HEK293 (cell line): ENCODE measurements around the gene DR1.

ENCODE experiments used
- CTCF ChIP-seq: fragments of 450-650 bp; formaldehyde crosslinking; IDR thresholded peaks from 2 replicates; pipeline ENCODE4 v1.5.1; 2016; ENCODE audit warnings: missing biosample characterization, missing genetic modification characterization
- OSR2 ChIP-seq: fragments of 450-650 bp; formaldehyde crosslinking; IDR thresholded peaks from 2 replicates; pipeline ENCODE4 v1.5.1; 2016; ENCODE audit warnings: missing biosample characterization, missing genetic modification characterization
- REST ChIP-seq: fragments of 450-650 bp; formaldehyde crosslinking; IDR thresholded peaks from 2 replicates; pipeline ENCODE4 v1.5.1; 2016; ENCODE audit warnings: missing biosample characterization, missing genetic modification characterization
- TRIM28 ChIP-seq: IDR thresholded peaks from 2 replicates; pipeline ENCODE4 v1.6.1; 2011; ENCODE audit warnings: low read length, control low read depth, borderline replicate concordance
- ZBTB1 ChIP-seq: fragments of 450-650 bp; formaldehyde crosslinking; IDR thresholded peaks from 2 replicates; pipeline ENCODE4 v1.5.1; 2016; ENCODE audit warnings: missing biosample characterization, missing genetic modification characterization
- ZBTB20 ChIP-seq: fragments of 450-650 bp; formaldehyde crosslinking; IDR thresholded peaks from 2 replicates; pipeline ENCODE4 v1.5.1; 2016; ENCODE audit warnings: missing biosample characterization, missing genetic modification characterization
- ZBTB49 ChIP-seq: fragments of 450-650 bp; formaldehyde crosslinking; IDR thresholded peaks from 2 replicates; pipeline ENCODE4 v1.5.1; 2016; ENCODE audit warnings: missing biosample characterization, missing genetic modification characterization, low read depth
- ZBTB6 ChIP-seq: fragments of 450-650 bp; formaldehyde crosslinking; IDR thresholded peaks from 2 replicates; pipeline ENCODE4 v1.5.1; 2017; ENCODE audit warnings: missing biosample characterization, missing genetic modification characterization
- ZNF138 ChIP-seq: fragments of 450-650 bp; formaldehyde crosslinking; IDR thresholded peaks from 2 replicates; pipeline ENCODE4 v1.5.1; 2016; ENCODE audit warnings: missing biosample characterization, missing genetic modification characterization, borderline replicate concordance
- ZNF23 ChIP-seq: fragments of 450-650 bp; formaldehyde crosslinking; IDR thresholded peaks from 2 replicates; pipeline ENCODE4 v1.5.1; 2016; ENCODE audit warnings: missing biosample characterization, missing genetic modification characterization, borderline replicate concordance
- ZNF24 ChIP-seq: fragments of 450-650 bp; formaldehyde crosslinking; IDR thresholded peaks from 2 replicates; pipeline ENCODE4 v1.5.1; 2016; ENCODE audit warnings: missing biosample characterization, missing genetic modification characterization
- ZNF645 ChIP-seq: fragments of 450-650 bp; formaldehyde crosslinking; IDR thresholded peaks from 2 replicates; pipeline ENCODE4; 2016; ENCODE audit warnings: missing biosample characterization, missing genetic modification characterization
- ZNF777 ChIP-seq: fragments of 450-650 bp; formaldehyde crosslinking; IDR thresholded peaks from 2 replicates; pipeline ENCODE4 v1.5.1; 2017; ENCODE audit warnings: missing biosample characterization, missing genetic modification characterization, borderline replicate concordance
- ZSCAN18 ChIP-seq: fragments of 450-650 bp; formaldehyde crosslinking; IDR thresholded peaks from 2 replicates; pipeline ENCODE4 v1.5.1; 2016; ENCODE audit warnings: missing biosample characterization, missing genetic modification characterization

GRCh38 chr1:93408203-93408602 lies 62.5 kb downstream of the DR1 start:
- no peak for TF ChIP-seq ZSCAN18 (tag by site-specific recombination)
- TF ChIP-seq ZBTB49 (tag by site-specific recombination): no peak
- no peak for TF ChIP-seq ZNF645 (tag by site-specific recombination)
- TF ChIP-seq CTCF (tag by site-specific recombination): no peak
- no peak for TF ChIP-seq ZNF777 (tag by site-specific recombination)
- TF ChIP-seq ZNF23: no peak
- no peak for TF ChIP-seq OSR2 (tag by site-specific recombination)
- no peak for TF ChIP-seq ZBTB6 (tag by site-specific recombination)
- no peak for TF ChIP-seq TRIM28
- no peak for TF ChIP-seq ZNF138 (tag by site-specific recombination)
- no peak for TF ChIP-seq REST
- no peak for TF ChIP-seq ZNF24 (tag by site-specific recombination)
- TF ChIP-seq ZBTB1 (tag by site-specific recombination): no peak
- no peak for TF ChIP-seq ZBTB20
